ENCODE data around the gene PPAN.

Gene PPAN

DNA sequence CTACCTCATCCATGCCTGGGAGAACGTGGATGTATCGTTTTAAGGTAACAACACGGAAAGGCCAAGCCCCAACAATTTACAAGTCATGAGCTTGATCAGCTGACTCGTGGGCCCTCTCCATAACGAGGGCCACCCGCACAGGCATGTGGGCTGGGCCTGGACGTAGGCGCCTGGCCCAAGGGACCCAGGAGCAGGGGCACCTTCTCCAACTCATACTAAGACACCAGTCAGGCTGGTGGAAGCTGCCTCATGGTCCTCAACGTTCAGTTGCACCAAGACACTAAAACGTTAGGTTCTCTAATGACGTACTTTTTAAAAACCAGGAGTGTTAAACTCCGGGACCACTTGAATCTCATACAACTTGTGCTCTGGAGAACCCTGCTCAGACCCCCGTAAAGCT lies 35.3 kb downstream of the PPAN start:
- no peak for DNase-seq (ENCODE audit: low read depth in 2 of 2)

GRCh38 chr19:10141973-10142372 lies 35.8 kb downstream of the PPAN start:
- DNase-seq (ENCODE audit: low read depth in 2 of 2), result no peak

- peak in 1 of 2 donors; percentile 9 for DNase-seq (ENCODE audit: low read depth in 2 of 2)
Measured at GRCh38 chr19:10142701-10143375, 36.7 kb downstream of the PPAN start.

- DNase-seq (ENCODE audit: low read depth in 2 of 2), result no peak
Measured at GRCh38 chr19:10143681-10144080, 37.5 kb downstream of the PPAN start.

GRCh38 chr19:10144361-10144760 lies 38.2 kb downstream of the PPAN start:
- no peak for DNase-seq (ENCODE audit: low read depth in 2 of 2)

GRCh38 chr19:10145031-10145430 lies 38.9 kb downstream of the PPAN start:
- DNase-seq (ENCODE audit: low read depth in 2 of 2), result no peak

- DNase-seq (ENCODE audit: low read depth in 2 of 2), result no peak
Measured at GRCh38 chr19:10146142-10146541, 40.0 kb downstream of the PPAN start.

DNA sequence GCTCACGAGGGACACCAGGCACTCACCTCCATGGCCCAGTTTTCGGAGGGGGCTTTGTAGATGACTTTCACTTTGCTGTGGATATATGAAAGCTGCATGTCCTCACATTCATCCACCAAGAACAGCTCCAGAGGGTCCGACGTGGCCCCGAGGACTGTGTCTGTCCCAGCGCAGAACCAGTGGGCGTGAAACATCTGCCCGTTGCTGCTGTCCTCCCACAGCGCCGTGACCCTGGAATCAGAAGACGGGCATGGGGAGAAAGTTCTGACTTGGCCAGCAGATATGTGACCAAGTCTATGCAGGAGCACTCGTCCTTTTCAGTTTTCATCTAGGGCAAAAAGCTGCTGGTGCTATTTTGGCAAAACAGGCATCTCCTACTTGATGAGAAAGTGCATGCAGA lies 43.3 kb downstream of the PPAN start:
- DNase-seq (ENCODE audit: low read depth in 2 of 2), result no peak

DNA sequence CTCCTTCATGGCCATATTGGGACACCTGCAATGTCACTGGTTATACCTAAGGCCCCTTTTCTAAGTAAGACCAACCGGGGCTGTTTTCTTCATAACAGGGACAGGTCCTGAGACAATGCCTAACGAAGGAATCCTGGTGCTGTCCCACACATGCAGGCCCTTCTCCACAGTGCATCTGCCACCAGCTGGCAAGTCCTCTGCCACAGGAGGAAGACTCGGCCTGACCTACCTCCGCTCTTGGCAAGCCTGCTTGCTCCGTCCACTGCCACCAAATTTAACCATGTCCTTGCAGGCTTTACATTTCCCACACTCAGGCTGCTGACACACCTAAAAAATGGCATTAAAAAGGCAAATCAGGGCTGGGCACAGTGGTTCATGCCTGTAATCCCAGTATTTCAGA lies 45.4 kb downstream of the PPAN start:
- no peak for DNase-seq (ENCODE audit: low read depth in 2 of 2)

- DNase-seq (ENCODE audit: low read depth in 2 of 2), result no peak
Measured at GRCh38 chr19:10152100-10152499, 45.9 kb downstream of the PPAN start.

DNA sequence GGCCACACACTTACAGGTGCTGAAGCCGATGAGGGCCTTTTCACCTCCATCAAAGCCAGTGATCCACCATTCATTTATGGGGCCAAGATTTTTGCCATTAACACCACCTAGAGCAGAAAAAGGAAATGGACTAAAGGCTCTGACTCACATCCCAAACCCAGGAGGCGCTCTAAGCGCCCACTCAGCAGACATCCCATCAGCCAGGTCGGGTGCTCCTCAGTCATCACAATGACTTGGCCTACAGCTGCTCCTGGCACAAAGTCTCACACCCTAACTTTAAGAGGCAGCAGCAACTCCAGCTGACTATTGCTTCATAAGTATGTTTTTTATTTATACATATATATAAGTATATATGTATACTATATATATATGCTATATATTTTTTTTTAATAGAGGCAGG lies 49.7 kb downstream of the PPAN start:
- no peak for DNase-seq (ENCODE audit: low read depth in 2 of 2)

- DNase-seq (ENCODE audit: low read depth in 2 of 2), result no peak
Measured at GRCh38 chr19:10158071-10158470, 51.9 kb downstream of the PPAN start.

- DNase-seq (ENCODE audit: low read depth in 2 of 2), result no peak
Measured at GRCh38 chr19:10158485-10158884, 52.3 kb downstream of the PPAN start.

DNA sequence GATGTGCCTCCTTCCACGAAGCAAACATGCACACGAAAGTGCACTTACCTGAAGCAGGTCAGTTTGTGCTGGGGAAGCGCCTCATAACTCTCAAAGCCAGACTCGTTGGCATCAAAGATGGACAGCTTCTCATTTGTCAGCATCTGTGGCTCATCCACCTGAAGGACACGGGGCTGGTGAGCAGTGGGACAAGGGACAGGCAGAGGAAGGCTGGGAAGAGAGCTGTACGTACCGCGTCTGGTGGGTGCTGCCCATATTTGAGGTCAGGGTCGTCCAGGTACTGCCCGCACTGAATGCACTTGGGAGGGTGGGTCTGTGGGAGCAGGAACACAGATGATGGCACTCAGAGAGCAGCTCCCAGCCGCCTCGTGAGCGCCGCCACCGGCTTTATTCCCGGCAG lies 53.4 kb downstream of the PPAN start:
- DNase-seq (ENCODE audit: low read depth in 2 of 2), result no peak

Data from activated CD8-positive, alpha-beta memory T cell treated with anti-CD3 and anti-CD28 coated beads for 4 hours (primary cell).